Mucosa of descending colon (tissue), 3 donors: ENCODE data around the gene CASKIN1. TPM values are rescaled to one million over a fixed set of nuclear protein-coding genes. Genes with fewer than 3 reads are reported as not detected.
"Not testable (repeated sequence)": the region's sequence is repeated elsewhere in the genome, so short reads cannot be mapped to it uniquely, and the experiment has no call there.

Experiments used
- ATAC-seq: fragments of 200-7000 bp; cut with Tn5 transposase; one replicate; pipeline ENCODE4 v1.9.1; 2020; ENCODE audit warnings: mild to moderate bottlenecking, moderate library complexity
- DNase-seq, 3 donors: peaks; one replicate each; pipeline ENCODE4 v3.0.0-alpha.2; 2020
- H3K36me3 ChIP-seq: fragments of 200-600 bp; one replicate; pipeline ENCODE4 v1.8.0; 2021; ENCODE audit warnings: low read depth, mild to moderate bottlenecking
- H3K4me1 ChIP-seq: fragments of 200-600 bp; one replicate; pipeline ENCODE4 v1.8.0; 2021; ENCODE audit warnings: low read depth, mild to moderate bottlenecking
- H3K4me3 ChIP-seq: fragments of 200-600 bp; one replicate; pipeline ENCODE4 v1.8.0; 2021; ENCODE audit warnings: mild to moderate bottlenecking
- H3K9me3 ChIP-seq: fragments of 200-600 bp; one replicate; pipeline ENCODE4 v1.8.0; 2021; ENCODE audit warnings: mild to moderate bottlenecking
- intact Hi-C, 2 donors: fragments of 100-400 bp; cut with DNase I in 1 of 2; cut with micrococcal nuclease in 1 of 2; formaldehyde crosslinking; loops; one replicate each; pipeline versions ENCODE4 v1.11.0 to v1.11.1; 2022; cut with DNase I, micrococcal nuclease
- total RNA-seq, 3 donors: library from RNA; stranded (reverse); fragmentation: NEBNext Ultra II Directional in 2 of 3; extraction: Animal tissue kit (Norgen Biotek cat#: 25700) in 2 of 3; gene quantifications; one replicate each; pipeline versions ENCODE4 v1.2.1 to v1.2.4, GENCODE V29; 2021 to 2023
- TF ChIP-seq, protein P1 (sequence below): fragments of 200-600 bp; IDR thresholded peaks from one replicate; pipeline ENCODE4 v1.8.0; 2022; ENCODE audit warnings: antibody characterized with exemption, mild to moderate bottlenecking
- donor health status: DM: no; HTN: no; CAD: no; lungs with moderate emphysema.
- donor health status: DM: no; HTN: no; CAD: no.
- donor health status: DM: no; HTN: yes; CAD: no.

The CASKIN1 gene
- total RNA-seq, 3 donors from 2014 or later = 0.06 to 1.5 (median 1.0) TPM

GRCh38 chr16:2147981-2148671 is 48.3 kb downstream of the CASKIN1 start, which contains the start of gene RAB26:
RAB26 (plus strand) TSS chr16:2148625; CDS start chr16:2148784, 159 bp downstream.
- Histone ChIP-seq H3K9me3 (no peaks in the 10 kb centered on the region), H3K36me3 (no peaks in the 10 kb centered on the region), H3K4me1 (peaks cover 42% of the 10 kb centered on the region), H3K4me3 (no peak within 1 kb of the TSS)
- TF ChIP-seq, protein P1, sequence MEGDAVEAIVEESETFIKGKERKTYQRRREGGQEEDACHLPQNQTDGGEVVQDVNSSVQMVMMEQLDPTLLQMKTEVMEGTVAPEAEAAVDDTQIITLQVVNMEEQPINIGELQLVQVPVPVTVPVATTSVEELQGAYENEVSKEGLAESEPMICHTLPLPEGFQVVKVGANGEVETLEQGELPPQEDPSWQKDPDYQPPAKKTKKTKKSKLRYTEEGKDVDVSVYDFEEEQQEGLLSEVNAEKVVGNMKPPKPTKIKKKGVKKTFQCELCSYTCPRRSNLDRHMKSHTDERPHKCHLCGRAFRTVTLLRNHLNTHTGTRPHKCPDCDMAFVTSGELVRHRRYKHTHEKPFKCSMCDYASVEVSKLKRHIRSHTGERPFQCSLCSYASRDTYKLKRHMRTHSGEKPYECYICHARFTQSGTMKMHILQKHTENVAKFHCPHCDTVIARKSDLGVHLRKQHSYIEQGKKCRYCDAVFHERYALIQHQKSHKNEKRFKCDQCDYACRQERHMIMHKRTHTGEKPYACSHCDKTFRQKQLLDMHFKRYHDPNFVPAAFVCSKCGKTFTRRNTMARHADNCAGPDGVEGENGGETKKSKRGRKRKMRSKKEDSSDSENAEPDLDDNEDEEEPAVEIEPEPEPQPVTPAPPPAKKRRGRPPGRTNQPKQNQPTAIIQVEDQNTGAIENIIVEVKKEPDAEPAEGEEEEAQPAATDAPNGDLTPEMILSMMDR = no peak
- DNase-seq (peak; percentile 87 to 94 (median 93)), ATAC-seq (peak; percentile 84)
- intact Hi-C loops = loop anchor here in 1 of 2 donors (10.0 kb wide), 1 partner anchor 123 kb away; the partner anchor contains the start of gene NHERF2

DNA sequence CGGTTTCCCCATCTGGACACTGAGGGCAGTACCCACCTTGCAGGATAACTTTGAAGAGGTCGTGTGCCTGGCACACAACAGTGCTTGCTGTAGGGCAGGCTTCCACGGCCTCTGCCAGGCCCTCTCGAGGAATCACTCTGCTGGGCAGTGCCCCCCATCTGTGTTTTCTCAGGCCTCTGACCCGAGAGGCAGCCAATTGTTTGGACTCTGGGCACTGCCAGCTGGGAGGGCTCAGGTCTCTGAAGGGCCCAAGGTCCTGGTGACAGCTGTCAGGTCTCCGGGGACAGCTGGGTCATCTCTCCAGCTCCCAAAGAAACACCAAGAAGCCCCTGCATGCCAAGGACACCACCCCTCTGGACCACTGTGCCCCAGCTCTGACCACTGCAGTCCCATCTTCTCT is 49.0 kb downstream of the CASKIN1 start:
- no peak for ATAC-seq

GRCh38 chr16:2145843-2146242 is 50.6 kb downstream of the CASKIN1 start:
- Histone ChIP-seq H3K9me3 (no peaks in the 10 kb centered on the region), H3K4me1 (peaks cover 22% of the 10 kb centered on the region), H3K4me3 (no peak overlapping the region), H3K36me3 (no peaks in the 10 kb centered on the region)
- TF ChIP-seq, protein P1 = no peak
- ATAC-seq = no peak
- intact Hi-C loops = loop anchor here in 1 of 2 donors (10.0 kb wide), 1 partner anchor 121 kb away; the partner anchor contains the start of gene NHERF2
- DNase-seq = no peak

More for the DNA sequence above, 49.0 kb downstream of the CASKIN1 start:
- Histone ChIP-seq H3K4me3 (no peak overlapping the region), H3K4me1 (peaks cover 35% of the 10 kb centered on the region), H3K9me3 (no peaks in the 10 kb centered on the region), H3K36me3 (no peaks in the 10 kb centered on the region)
- TF ChIP-seq, protein P1 = no peak
- intact Hi-C loops = loop anchor here in 1 of 2 donors (10.0 kb wide), 1 partner anchor 123 kb away; the partner anchor contains the start of gene NHERF2
- DNase-seq = no peak

GRCh38 chr16:2143878-2144485 is 52.4 kb downstream of the CASKIN1 start:
- peak in 1 of 3 donors; percentile 23 for DNase-seq
- peaks cover 19% of the 10 kb centered on the region for H3K4me1 ChIP-seq
- TF ChIP-seq, protein P1 = no peak
- no peak for ATAC-seq
- intact Hi-C loops = loop anchor here in 1 of 2 donors (10.0 kb wide), 1 partner anchor 119 kb away; the partner anchor contains the start of gene NHERF2
- no peaks in the 10 kb centered on the region for H3K9me3 ChIP-seq
- H3K4me3 ChIP-seq = no peak overlapping the region
- H3K36me3 ChIP-seq = no peaks in the 10 kb centered on the region

- Histone ChIP-seq H3K4me3 (no peak overlapping the region), H3K9me3 (no peaks in the 10 kb centered on the region), H3K36me3 (no peaks in the 10 kb centered on the region), H3K4me1 (peaks cover 16% of the 10 kb centered on the region)
- no peak for ATAC-seq
- TF ChIP-seq, protein P1 = no peak
- intact Hi-C loops = loop anchor here in 1 of 2 donors (10.0 kb wide), 1 partner anchor 118 kb away; the partner anchor contains the start of gene NHERF2
- peak in 1 of 3 donors; percentile 29 for DNase-seq
Measured at GRCh38 chr16:2142942-2143877, 53.2 kb downstream of the CASKIN1 start.

DNA sequence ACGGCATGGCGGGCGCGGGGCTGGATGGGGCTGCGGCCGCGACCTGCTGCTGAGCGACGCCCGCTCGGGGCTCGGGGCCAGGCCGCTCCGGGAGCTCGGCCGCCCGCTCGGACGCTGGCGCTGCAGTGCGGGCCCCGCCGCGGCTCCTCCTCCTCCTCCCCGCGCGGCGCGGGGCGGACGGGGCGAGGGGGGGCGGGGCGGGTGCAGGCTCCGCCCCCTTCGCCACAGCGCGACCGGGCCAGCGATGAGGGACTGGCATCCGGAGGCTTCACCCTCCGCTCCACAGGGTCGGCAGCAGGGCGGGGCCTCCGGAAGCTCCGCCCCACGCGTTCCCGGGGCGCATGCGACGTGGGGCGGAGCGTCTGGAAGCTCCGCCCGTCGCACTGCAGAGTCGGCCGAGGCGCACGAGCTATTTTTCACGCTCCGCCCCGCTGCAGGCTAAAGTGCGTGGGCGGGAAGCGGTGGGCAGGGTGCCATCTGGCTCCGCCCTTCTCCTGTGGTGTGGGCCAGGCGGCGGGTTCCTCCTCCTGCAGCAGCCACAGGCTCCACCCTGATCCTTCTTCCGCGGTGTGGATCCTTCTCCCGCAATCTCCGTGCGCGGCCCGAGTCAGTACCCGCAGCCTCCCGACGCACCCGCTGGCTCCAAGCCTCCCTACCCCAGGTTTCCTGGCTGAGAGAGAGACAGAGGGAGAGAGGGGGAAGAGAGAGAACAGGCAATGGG is 60.5 kb downstream of the CASKIN1 start, which contains the start of gene PKD1:
Gene PKD1, minus strand, starts transcription at position 129 of the 721 bp plus-strand sequence. CDS start 209 bp downstream, outside the sequence.
- Histone ChIP-seq H3K4me3 (peak within 1 kb of the TSS; percentile 30), H3K4me1 (peaks cover 13% of the 10 kb centered on the region)
- H3K9me3 ChIP-seq, H3K36me3 ChIP-seq, intact Hi-C loops: not testable (repeated sequence)
- peak; percentile 99 to 100 (median 99) for DNase-seq
- ATAC-seq = peak; percentile 75

DNA sequence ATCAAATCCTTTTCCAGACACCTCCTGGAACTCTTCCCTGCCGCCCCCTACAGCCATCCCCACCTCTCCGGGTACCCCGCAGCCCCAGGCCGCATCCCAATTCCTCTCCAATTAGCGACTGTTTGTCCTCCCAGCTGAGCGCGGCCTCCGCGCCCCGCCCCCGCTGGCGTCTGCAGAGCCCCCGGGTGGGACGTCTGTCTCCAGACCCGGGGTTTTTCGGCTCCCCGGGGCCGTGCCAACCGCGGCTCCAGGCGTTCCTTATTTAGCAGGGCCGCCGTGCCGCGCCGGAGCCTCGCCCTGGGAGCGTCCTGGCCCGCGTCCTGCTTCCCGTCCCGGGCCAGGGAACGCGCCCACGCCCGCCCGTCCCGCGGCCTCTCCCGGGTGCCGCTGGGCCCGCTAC is 61.3 kb downstream of the CASKIN1 start:
- intact Hi-C loops, ATAC-seq: not testable (repeated sequence)
- DNase-seq = peak in 1 of 3 donors; percentile 64

More for the DNA sequence above, 61.3 kb downstream of the CASKIN1 start:
- H3K9me3 ChIP-seq, H3K36me3 ChIP-seq, H3K4me1 ChIP-seq: not testable (repeated sequence)
- peak overlapping the region; percentile 30 for H3K4me3 ChIP-seq
